ENCODE results near the gene CAPNS1.

The CAPNS1 gene

GRCh38 chr19:36112678-36113077 lies 27.2 kb upstream of the CAPNS1 start:
- peaks cover 22 to 24% of the 10 kb centered on the region in 2 experiments for H3K36me3 ChIP-seq (ENCODE audit: control insufficient read depth in 1 of 2, insufficient read depth in 2 of 2, low read length in 2 of 2)
- no peak overlapping the region for H2BK5ac ChIP-seq (ENCODE audit: low read depth, low read length, poor library complexity)
- no peak overlapping the region for H3K18ac ChIP-seq (ENCODE audit: low read length)
- H2AFZ ChIP-seq (ENCODE audit: insufficient read depth, low read length, poor library complexity): no peak overlapping the region
- no peak overlapping the region for H3K23ac ChIP-seq (ENCODE audit: low read length)
- no peak overlapping the region for H2BK12ac ChIP-seq (ENCODE audit: low read length)
- peaks cover 13% of the 10 kb centered on the region for H3K79me1 ChIP-seq (ENCODE audit: low read length)
- H3K9me3 ChIP-seq (ENCODE audit: insufficient read depth, low read depth, low read length): no peaks in the 10 kb centered on the region
- H4K91ac ChIP-seq (ENCODE audit: low read depth, low read length): no peak overlapping the region
- H4K12ac ChIP-seq (ENCODE audit: low read depth, low read length): no peak overlapping the region
- no peak overlapping the region for H3K4me2 ChIP-seq (ENCODE audit: low read length)
- H3K14ac ChIP-seq (ENCODE audit: low read length): no peak overlapping the region
- H3K4ac ChIP-seq (ENCODE audit: low read depth, low read length): no peak overlapping the region
- H3K9ac ChIP-seq (ENCODE audit: low read length): no peak overlapping the region
- peak overlapping the region; percentile 10 for H3K4me3 ChIP-seq (ENCODE audit: low read depth, low read length)
- no peaks in the 10 kb centered on the region for H3K27me3 ChIP-seq (ENCODE audit: insufficient read depth, low read length)
- no peak overlapping the region for H2AK5ac ChIP-seq (ENCODE audit: low read length)
- H4K8ac ChIP-seq (ENCODE audit: low read depth, low read length): no peak overlapping the region
- no peak overlapping the region for H3K27ac ChIP-seq (ENCODE audit: low read depth, low read length)
- H3K4me1 ChIP-seq (ENCODE audit: control insufficient read depth in 1 of 2, insufficient read depth in 2 of 2, low read length in 2 of 2): peaks cover 14 to 16% of the 10 kb centered on the region in 2 experiments
- no peak overlapping the region for H2BK120ac ChIP-seq (ENCODE audit: insufficient read depth, low read length, poor library complexity)
- no peak for DNase-seq
- WGBS (ENCODE audit: extremely low coverage, insufficient coverage, insufficient read length): no CpG with 5 or more reads among the region's 10 CpGs
- H3K79me2 ChIP-seq (ENCODE audit: control insufficient read depth, insufficient read depth, low read length, poor library complexity): peaks cover 12% of the 10 kb centered on the region

GRCh38 chr19:36113425-36113824 lies 26.4 kb upstream of the CAPNS1 start:
- Histone ChIP-seq H3K79me1 (ENCODE audit: low read length) (peaks cover 13% of the 10 kb centered on the region), H3K4me1 (ENCODE audit: control insufficient read depth in 1 of 2, insufficient read depth in 2 of 2, low read length in 2 of 2) (peaks cover 14 to 16% of the 10 kb centered on the region in 2 experiments), H3K79me2 (ENCODE audit: control insufficient read depth, insufficient read depth, low read length, poor library complexity) (peaks cover 12% of the 10 kb centered on the region), H3K9me3 (ENCODE audit: insufficient read depth, low read depth, low read length) (no peaks in the 10 kb centered on the region), H3K27ac (ENCODE audit: low read depth, low read length) (no peak overlapping the region), H2BK12ac (ENCODE audit: low read length) (no peak overlapping the region), H3K14ac (ENCODE audit: low read length) (no peak overlapping the region), H3K4ac (ENCODE audit: low read depth, low read length) (no peak overlapping the region), H3K18ac (ENCODE audit: low read length) (peak overlapping the region; percentile 31), H2BK120ac (ENCODE audit: insufficient read depth, low read length, poor library complexity) (no peak overlapping the region), H2AFZ (ENCODE audit: insufficient read depth, low read length, poor library complexity) (no peak overlapping the region), H3K9ac (ENCODE audit: low read length) (no peak overlapping the region), H3K23ac (ENCODE audit: low read length) (no peak overlapping the region), H3K27me3 (ENCODE audit: insufficient read depth, low read length) (no peaks in the 10 kb centered on the region), H3K4me2 (ENCODE audit: low read length) (peak overlapping the region; percentile 93), H2BK5ac (ENCODE audit: low read depth, low read length, poor library complexity) (no peak overlapping the region), H2AK5ac (ENCODE audit: low read length) (no peak overlapping the region), H3K4me3 (ENCODE audit: low read depth, low read length) (no peak overlapping the region), H3K36me3 (ENCODE audit: control insufficient read depth in 1 of 2, insufficient read depth in 2 of 2, low read length in 2 of 2) (peaks cover 20 to 27% of the 10 kb centered on the region in 2 experiments), H4K12ac (ENCODE audit: low read depth, low read length) (no peak overlapping the region), H4K8ac (ENCODE audit: low read depth, low read length) (no peak overlapping the region), H4K91ac (ENCODE audit: low read depth, low read length) (no peak overlapping the region)
- WGBS (ENCODE audit: extremely low coverage, insufficient coverage, insufficient read length): no CpG with 5 or more reads among the region's 34 CpGs
- no peak for DNase-seq

- Histone ChIP-seq H3K18ac (ENCODE audit: low read length) (peak overlapping the region; percentile 55), H3K4me2 (ENCODE audit: low read length) (peak overlapping the region; percentile 93), H2AFZ (ENCODE audit: insufficient read depth, low read length, poor library complexity) (peak overlapping the region; percentile 68), H3K4me3 (ENCODE audit: low read depth, low read length) (peak overlapping the region; percentile 80), H4K12ac (ENCODE audit: low read depth, low read length) (peak overlapping the region; percentile 14), H3K79me2 (ENCODE audit: control insufficient read depth, insufficient read depth, low read length, poor library complexity) (peaks cover 12% of the 10 kb centered on the region), H4K8ac (ENCODE audit: low read depth, low read length) (peak overlapping the region; percentile 81), H2BK12ac (ENCODE audit: low read length) (no peak overlapping the region), H3K4ac (ENCODE audit: low read depth, low read length) (peak overlapping the region; percentile 23), H3K4me1 (ENCODE audit: control insufficient read depth in 1 of 2, insufficient read depth in 2 of 2, low read length in 2 of 2) (peaks cover 14 to 16% of the 10 kb centered on the region in 2 experiments), H3K27me3 (ENCODE audit: insufficient read depth, low read length) (no peaks in the 10 kb centered on the region), H3K9ac (ENCODE audit: low read length) (peak overlapping the region; percentile 76), H3K27ac (ENCODE audit: low read depth, low read length) (peak overlapping the region; percentile 26), H2BK5ac (ENCODE audit: low read depth, low read length, poor library complexity) (no peak overlapping the region), H3K79me1 (ENCODE audit: low read length) (peaks cover 13% of the 10 kb centered on the region), H2AK5ac (ENCODE audit: low read length) (no peak overlapping the region), H3K9me3 (ENCODE audit: insufficient read depth, low read depth, low read length) (no peaks in the 10 kb centered on the region), H4K91ac (ENCODE audit: low read depth, low read length) (peak overlapping the region; percentile 64), H3K23ac (ENCODE audit: low read length) (no peak overlapping the region), H3K36me3 (ENCODE audit: control insufficient read depth in 1 of 2, insufficient read depth in 2 of 2, low read length in 2 of 2) (peaks cover 25 to 32% of the 10 kb centered on the region in 2 experiments), H2BK120ac (ENCODE audit: insufficient read depth, low read length, poor library complexity) (peak overlapping the region; percentile 40), H3K14ac (ENCODE audit: low read length) (peak overlapping the region; percentile 70)
- DNase-seq: peak in 1 of 2 donors; percentile 8
- no CpG with 5 or more reads among the region's 48 CpGs for WGBS (ENCODE audit: extremely low coverage, insufficient coverage, insufficient read length)
Measured at GRCh38 chr19:36113894-36114720, 25.8 kb upstream of the CAPNS1 start.

- peak within 1 kb of the TSS; percentile 93 for H3K4me2 ChIP-seq (ENCODE audit: low read length)
- H2BK120ac ChIP-seq (ENCODE audit: insufficient read depth, low read length, poor library complexity): peak within 1 kb of the TSS; percentile 40
- H3K14ac ChIP-seq (ENCODE audit: low read length): peak within 1 kb of the TSS; percentile 70
- peak within 1 kb of the TSS; percentile 90 for H2AFZ ChIP-seq (ENCODE audit: insufficient read depth, low read length, poor library complexity)
- peaks cover 14 to 16% of the 10 kb centered on the region in 2 experiments for H3K4me1 ChIP-seq (ENCODE audit: control insufficient read depth in 1 of 2, insufficient read depth in 2 of 2, low read length in 2 of 2)
- H2BK5ac ChIP-seq (ENCODE audit: low read depth, low read length, poor library complexity): no peak within 1 kb of the TSS
- H2AK5ac ChIP-seq (ENCODE audit: low read length): no peak within 1 kb of the TSS
- H3K27me3 ChIP-seq (ENCODE audit: insufficient read depth, low read length): no peaks in the 10 kb centered on the region
- DNase-seq: peak; percentile 100
- H3K27ac ChIP-seq (ENCODE audit: low read depth, low read length): peak within 1 kb of the TSS; percentile 79
- WGBS (ENCODE audit: extremely low coverage, insufficient coverage, insufficient read length): no CpG with 5 or more reads among the region's 60 CpGs
- peak within 1 kb of the TSS; percentile 76 for H3K9ac ChIP-seq (ENCODE audit: low read length)
- no peaks in the 10 kb centered on the region for H3K9me3 ChIP-seq (ENCODE audit: insufficient read depth, low read depth, low read length)
- H4K12ac ChIP-seq (ENCODE audit: low read depth, low read length): peak within 1 kb of the TSS; percentile 70
- peak within 1 kb of the TSS; percentile 60 for H3K4ac ChIP-seq (ENCODE audit: low read depth, low read length)
- H2BK12ac ChIP-seq (ENCODE audit: low read length): no peak within 1 kb of the TSS
- peaks cover 29 to 36% of the 10 kb centered on the region in 2 experiments for H3K36me3 ChIP-seq (ENCODE audit: control insufficient read depth in 1 of 2, insufficient read depth in 2 of 2, low read length in 2 of 2)
- peaks cover 12% of the 10 kb centered on the region for H3K79me2 ChIP-seq (ENCODE audit: control insufficient read depth, insufficient read depth, low read length, poor library complexity)
- peaks cover 13% of the 10 kb centered on the region for H3K79me1 ChIP-seq (ENCODE audit: low read length)
- peak within 1 kb of the TSS; percentile 91 for H4K8ac ChIP-seq (ENCODE audit: low read depth, low read length)
- peak within 1 kb of the TSS; percentile 70 for H4K91ac ChIP-seq (ENCODE audit: low read depth, low read length)
- H3K18ac ChIP-seq (ENCODE audit: low read length): peak within 1 kb of the TSS; percentile 67
- H3K23ac ChIP-seq (ENCODE audit: low read length): no peak within 1 kb of the TSS
- H3K4me3 ChIP-seq (ENCODE audit: low read depth, low read length): peak within 1 kb of the TSS; percentile 93
Measured at GRCh38 chr19:36114721-36115452, 25.0 kb upstream of the CAPNS1 start, which contains the start of gene POLR2I. TSS of gene POLR2I (minus strand) at chr19:36114875. CDS start at chr19:36114856, 19 bp downstream.

Data from trophoblast cell (in vitro differentiated cells and primary cell).